NCI-H524 (cell line): ENCODE measurements around the gene ERH.
A peak's percentile ranks its signal among the peaks of the same experiment; 100 is the strongest.
"Not testable (repeated sequence)": the region's sequence is repeated elsewhere in the genome, so short reads cannot be mapped to it uniquely, and the experiment has no call there.

Source experiments
- DNase-seq, 2 experiments: peaks; one replicate each; lab custom pipeline; 2025; lab: John Stamatoyannopoulos, UW

ERH gene

DNA sequence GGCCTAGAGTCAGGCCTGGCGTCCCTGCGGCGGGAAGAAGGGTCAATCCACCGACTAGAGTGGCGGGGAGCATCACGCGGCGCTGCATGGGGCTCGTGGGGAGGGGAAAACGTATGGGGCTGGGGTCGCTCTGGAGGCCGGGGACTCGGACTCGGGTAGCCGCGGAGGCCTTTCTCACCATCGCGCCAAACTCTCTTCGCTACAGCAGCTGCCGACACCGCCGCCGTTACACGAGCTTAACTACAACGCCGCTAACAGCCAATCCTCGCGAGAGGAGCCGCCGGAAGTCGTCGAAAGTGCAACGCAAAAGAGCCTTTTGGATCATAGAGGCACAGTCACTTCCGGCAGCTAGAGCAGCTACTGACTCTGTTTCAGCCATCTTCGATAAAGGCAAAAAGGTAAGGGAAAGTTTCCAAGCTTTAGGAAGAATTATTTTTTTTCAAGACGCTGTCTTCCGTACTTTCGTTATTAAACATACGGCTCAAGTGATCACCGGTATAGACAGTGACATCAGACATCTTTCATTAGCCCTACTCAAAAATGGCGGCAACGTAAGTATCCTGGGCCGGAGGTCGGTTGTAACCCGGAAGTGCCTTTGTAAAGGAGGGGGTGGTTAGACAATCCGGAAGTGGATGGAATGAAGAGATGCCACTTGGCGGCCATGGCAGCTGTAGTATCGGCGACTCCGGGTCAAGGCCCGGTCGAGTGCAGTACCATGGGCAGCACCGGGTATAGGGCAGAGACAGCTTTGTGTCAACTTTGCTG lies at the start of gene ERH, which contains the start of gene SLC39A9:
Gene ERH (minus strand): TSS at position 247 of the 765 bp plus-strand sequence. CDS start 66 bp downstream, at position 181.
Gene SLC39A9 (plus strand): TSS at position 640 of the 765 bp plus-strand sequence. CDS start 678 bp downstream, outside the sequence.
- peak; percentile 98 to 100 for DNase-seq

- no peak for DNase-seq
Measured at GRCh38 chr14:69443296-69443805, 45.3 kb upstream of the ERH start.

DNA sequence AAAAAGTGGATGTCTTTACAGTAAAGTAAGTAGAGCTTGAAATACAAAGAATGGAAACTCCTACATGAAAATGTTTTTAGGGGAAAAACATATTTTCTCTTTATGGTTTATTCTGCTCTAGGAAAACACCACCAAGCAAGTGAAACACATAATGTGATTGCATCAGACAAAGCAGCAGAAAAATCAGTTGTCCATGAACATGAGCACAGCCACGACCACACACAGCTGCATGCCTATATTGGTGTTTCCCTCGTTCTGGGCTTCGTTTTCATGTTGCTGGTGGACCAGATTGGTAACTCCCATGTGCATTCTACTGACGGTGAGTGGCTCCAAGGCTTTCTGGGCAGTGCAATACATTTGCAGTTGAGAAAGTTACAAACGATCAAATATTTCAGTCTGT lies 43.8 kb upstream of the ERH start:
- DNase-seq, result no peak

DNA sequence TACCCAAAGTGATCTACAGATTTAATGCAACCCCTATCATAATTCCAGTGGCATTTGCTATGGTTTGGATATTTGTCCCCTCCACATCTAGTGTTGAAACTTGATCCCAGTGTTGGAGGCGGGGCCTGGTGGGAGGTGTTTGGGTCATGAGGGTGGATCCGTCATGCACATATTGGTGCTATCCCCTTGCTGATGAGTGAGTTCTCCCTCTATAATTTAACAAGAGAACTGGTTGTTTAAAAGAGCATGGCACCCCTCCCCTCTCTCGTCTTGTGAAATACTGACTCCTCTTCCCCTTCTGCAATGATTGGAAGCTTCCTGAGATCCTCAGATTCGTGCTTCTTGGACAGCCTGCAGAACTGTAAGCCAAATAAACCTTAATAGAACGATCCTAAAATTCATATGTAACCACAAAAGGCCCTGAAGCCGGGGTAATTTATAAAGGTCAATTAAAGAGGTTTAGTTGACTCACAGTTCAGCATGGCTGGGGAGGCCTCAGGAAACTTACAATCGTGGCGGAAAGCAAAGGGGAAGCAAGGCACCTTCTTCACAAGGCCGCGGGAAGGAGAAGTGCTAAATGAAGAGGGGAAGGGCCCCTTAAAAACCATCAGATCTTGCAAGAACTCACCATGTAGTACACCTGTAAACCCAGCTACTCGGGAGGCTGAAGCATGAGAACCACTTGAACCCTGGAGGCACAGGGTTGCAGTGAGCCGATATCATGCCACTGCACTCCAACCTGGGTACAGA lies 41.6 kb upstream of the ERH start:
- no peak for DNase-seq

- no peak for DNase-seq
Measured at GRCh38 chr14:69432364-69432763, 34.3 kb upstream of the ERH start.

GRCh38 chr14:69430306-69430939 lies 32.3 kb upstream of the ERH start:
- DNase-seq, result no peak

DNA sequence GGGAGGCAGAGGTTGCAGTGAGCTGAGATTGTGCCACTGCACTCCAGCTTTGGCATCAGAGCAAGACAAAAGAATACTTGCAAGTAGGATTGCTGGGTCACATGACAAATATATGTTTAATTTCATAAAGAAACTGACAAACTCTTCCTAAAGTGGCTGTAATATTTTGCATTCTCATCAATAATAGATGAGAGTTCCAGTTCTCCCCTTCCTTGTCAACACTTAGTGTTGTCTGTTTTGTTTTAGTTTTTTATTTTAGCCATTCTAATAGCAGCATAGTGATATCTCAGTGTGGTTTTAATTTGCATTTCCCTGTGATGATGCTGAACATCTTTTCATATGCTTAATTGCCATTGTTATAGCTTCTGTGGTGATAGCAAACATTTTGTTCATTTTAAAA lies 31.5 kb upstream of the ERH start:
- no peak for DNase-seq

- no peak for DNase-seq
Measured at GRCh38 chr14:69428289-69428998, 30.3 kb upstream of the ERH start.

GRCh38 chr14:69427596-69427995 lies 29.5 kb upstream of the ERH start:
- no peak for DNase-seq

GRCh38 chr14:69424149-69424923 lies 26.2 kb upstream of the ERH start:
- peak in 1 of 2 experiments; percentile 20 for DNase-seq

GRCh38 chr14:69423279-69423678 lies 25.2 kb upstream of the ERH start:
- no peak for DNase-seq

DNA sequence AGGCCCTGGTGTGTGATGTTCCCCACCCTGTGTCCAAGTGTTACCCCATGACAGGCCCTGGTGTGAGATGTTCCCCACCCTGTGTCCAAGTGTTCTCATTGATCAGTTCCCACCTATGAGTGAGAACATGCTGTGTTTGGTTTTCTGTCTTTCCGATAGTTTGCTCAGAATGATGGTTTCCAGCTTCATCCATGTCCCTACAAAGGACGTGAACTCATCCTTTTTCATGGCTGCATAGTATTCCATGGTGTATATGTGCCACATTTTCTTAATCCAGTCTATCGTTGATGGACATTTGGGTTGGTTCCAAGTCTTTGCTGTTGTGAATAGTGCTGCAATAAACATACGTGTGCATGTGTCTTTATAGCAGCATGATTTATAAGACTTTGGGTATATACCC lies 18.0 kb upstream of the ERH start:
- DNase-seq, result not testable (repeated sequence)

DNA sequence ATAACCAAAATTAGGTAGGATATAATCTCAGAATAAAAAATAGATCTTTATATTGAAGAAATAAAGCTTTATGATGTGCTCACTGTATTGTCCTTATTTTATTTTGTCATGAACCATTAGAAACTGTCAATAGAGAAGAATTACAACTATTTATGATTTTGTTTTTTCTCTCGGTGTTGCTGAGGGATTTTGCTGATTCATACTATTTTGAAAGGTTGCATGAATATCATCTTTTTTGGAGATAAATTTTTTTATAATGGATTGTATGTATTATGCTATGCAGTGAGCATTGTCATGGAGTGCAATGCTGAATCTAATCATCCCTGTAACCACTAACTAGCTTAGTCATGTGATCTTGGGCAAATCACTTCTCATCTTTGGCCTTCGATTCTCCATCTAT lies 15.4 kb upstream of the ERH start:
- no peak for DNase-seq

DNA sequence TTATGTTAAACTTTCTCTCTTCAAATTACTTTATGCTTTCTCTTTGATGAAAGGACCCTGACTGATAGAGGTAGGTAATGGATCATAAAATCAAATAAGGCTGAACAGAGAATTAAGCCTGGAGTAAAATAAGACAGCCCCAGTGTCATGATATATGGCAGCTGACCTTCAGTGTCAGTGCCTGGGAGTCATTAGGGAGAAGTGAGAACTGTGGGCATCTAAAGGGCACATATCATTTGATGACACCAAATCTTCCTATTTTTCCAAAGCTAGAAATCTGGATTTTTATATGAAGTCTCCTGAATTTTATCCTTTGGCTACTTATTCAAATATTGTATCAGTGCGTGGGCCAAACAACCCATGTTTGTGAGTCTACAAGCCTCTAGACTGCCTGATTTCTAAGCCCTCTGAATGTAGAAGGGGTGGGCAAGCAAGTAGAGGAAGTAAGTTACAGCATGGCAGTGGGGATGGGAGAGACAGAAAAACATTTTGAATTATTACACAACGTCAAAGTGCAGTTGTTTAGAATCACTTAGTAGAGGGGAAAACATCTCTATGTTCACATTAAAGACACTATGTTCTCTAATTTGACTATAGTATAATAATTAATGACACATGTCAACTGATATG lies 10.3 kb upstream of the ERH start:
- no peak for DNase-seq

GRCh38 chr14:69405762-69406161 lies 7.7 kb upstream of the ERH start:
- DNase-seq, result no peak

DNA sequence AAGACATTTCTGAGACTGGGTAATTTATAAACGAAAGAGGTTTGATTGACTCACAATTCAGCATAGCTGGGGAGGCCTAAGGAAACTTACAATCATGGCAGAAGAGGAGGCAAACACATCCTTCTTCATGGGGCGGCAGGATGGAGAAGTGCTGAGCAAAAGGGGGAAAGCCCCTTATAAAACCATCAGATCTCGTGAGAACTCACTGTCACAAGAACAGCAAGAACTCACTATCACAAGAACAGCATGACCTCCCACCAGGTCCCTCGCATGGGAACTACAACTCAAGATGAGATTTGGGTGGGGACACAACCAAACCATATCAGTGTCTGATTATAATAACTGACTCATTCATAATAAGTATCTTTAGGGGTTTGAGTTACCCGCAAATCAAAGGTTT lies 6.8 kb upstream of the ERH start:
- DNase-seq, result no peak

GRCh38 chr14:69404478-69404877 lies 6.4 kb upstream of the ERH start:
- no peak for DNase-seq

DNA sequence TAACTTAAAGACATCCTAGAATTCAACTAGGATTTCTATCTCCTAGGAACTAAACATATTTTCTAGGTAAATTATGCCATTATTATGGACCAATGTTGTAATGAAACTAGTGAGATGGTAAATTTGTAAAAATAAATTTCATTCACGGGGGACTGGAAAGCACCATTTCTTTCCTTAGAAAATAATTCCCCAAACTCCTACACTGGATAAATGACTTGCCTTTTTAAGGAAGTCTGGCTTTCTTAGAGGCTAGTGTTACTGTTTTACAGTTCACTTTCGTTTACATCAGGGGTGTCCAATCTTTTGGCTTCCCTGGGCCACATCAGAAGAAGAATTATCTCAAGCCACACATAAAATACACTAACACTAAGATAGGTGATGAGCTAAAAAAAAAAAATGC lies 3.7 kb upstream of the ERH start:
- DNase-seq, result no peak

DNA sequence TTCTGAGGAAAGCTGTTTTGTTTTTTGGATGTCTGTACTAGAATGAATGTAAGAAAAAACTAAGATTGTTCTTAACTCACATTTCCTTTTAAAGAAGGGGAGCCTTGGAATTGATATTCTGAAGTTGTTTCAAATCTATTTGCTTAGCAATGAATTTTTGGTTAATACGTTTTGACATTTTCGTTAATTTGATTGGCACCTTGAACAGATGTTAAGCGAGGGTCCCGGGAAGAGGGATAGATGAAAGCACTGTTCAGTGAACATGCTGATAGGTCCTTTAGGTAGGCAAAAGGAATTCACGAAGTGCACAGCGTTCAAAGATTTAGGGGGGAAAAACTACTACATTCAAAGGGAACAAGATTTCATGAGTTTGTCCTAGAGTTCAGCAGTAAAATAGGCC lies 2.1 kb upstream of the ERH start:
- DNase-seq, result no peak

GRCh38 chr14:69399750-69400149 lies 1.7 kb upstream of the ERH start:
- DNase-seq, result no peak

- no peak for DNase-seq
Measured at GRCh38 chr14:69398818-69399210, 715 bp upstream of the ERH start.
